Liver (tissue), 9 donors: ENCODE data around the gene RCOR1. TPM values are rescaled to one million over a fixed set of nuclear protein-coding genes. Genes with fewer than 3 reads are reported as not detected.

ENCODE experiments used
- DNase-seq: peaks from one replicate; pipeline ENCODE4 v3.0.0-alpha.2; 2017; ENCODE audit warnings: low spot score
- H3K27ac ChIP-seq, 2 donors: one replicate each; pipeline ENCODE4 v1.7.0; 2013; ENCODE audit warnings: inconsistent platforms in 2 of 2, low read length in 2 of 2, control low read depth in 1 of 2, low read depth in 1 of 2, mild to moderate bottlenecking in 1 of 2
- H3K27me3 ChIP-seq, 4 donors: one replicate each; pipeline versions ENCODE4 v1.6.1 to v1.7.0; 2013; ENCODE audit warnings: low read length in 3 of 4, inconsistent platforms in 1 of 4, mild to moderate bottlenecking in 1 of 4, moderate library complexity in 1 of 4; ENCODE audit not compliant: control insufficient read depth in 4 of 4, insufficient read depth in 4 of 4
- H3K36me3 ChIP-seq, 4 donors: one replicate each; pipeline versions ENCODE4 v1.6.1 to v1.7.0; 2013; ENCODE audit warnings: low read length in 3 of 4, mild to moderate bottlenecking in 3 of 4, low read depth in 1 of 4, moderate library complexity in 1 of 4; ENCODE audit not compliant: control insufficient read depth in 4 of 4, insufficient read depth in 3 of 4
- H3K4me1 ChIP-seq, 4 donors: one replicate each; pipeline versions ENCODE4 v1.6.1 to v1.7.0; 2013; ENCODE audit warnings: low read length in 3 of 4, mild to moderate bottlenecking in 3 of 4, moderate library complexity in 1 of 4; ENCODE audit not compliant: control insufficient read depth in 4 of 4, insufficient read depth in 4 of 4
- H3K4me3 ChIP-seq, 3 donors: one replicate each; pipeline versions ENCODE4 v1.6.1 to v1.7.0; 2013; ENCODE audit warnings: low read length in 3 of 3, control low read depth in 1 of 3, low read depth in 1 of 3, mild to moderate bottlenecking in 1 of 3
- H3K9ac ChIP-seq, 2 donors: one replicate each; pipeline ENCODE4 v1.7.0; 2013; ENCODE audit warnings: low read length in 2 of 2, mild to moderate bottlenecking in 2 of 2, moderate library complexity in 2 of 2, control low read depth in 1 of 2, low read depth in 1 of 2
- H3K9me3 ChIP-seq, 4 donors: one replicate each; pipeline versions ENCODE4 v1.6.1 to v1.7.0; 2013; ENCODE audit warnings: low read length in 3 of 4; ENCODE audit not compliant: control insufficient read depth in 4 of 4
- CTCF ChIP-seq: fragments of 150-350 bp; IDR thresholded peaks from 2 replicates; pipeline ENCODE4 v1.5.1; 2017; ENCODE audit warnings: improper control_type of control experiment, low read depth, low read length; ENCODE audit not compliant: missing input control
- FOXA1 ChIP-seq: IDR thresholded peaks from 2 replicates; pipeline ENCODE4 v1.6.1; 2016; ENCODE audit warnings: antibody characterized with exemption
- FOXA2 ChIP-seq: IDR thresholded peaks from 2 replicates; pipeline ENCODE4 v1.6.1; 2016; ENCODE audit warnings: antibody characterized with exemption
- GABPA ChIP-seq, 2 donors: IDR thresholded peaks in 1 of 2; conservative IDR thresholded peaks in 1 of 2; 2 replicates each; pipeline ENCODE4 v1.6.1; 2016; ENCODE audit warnings: antibody characterized with exemption in 2 of 2, mild to moderate bottlenecking in 1 of 2, moderate library complexity in 1 of 2
- HNF4A ChIP-seq, 2 donors: conservative IDR thresholded peaks; 2 replicates each; pipeline ENCODE4 v1.6.1; 2016; ENCODE audit warnings: antibody characterized with exemption in 2 of 2, mild to moderate bottlenecking in 2 of 2
- HNF4G ChIP-seq: IDR thresholded peaks from 2 replicates; pipeline ENCODE4 v1.6.1; 2016; ENCODE audit warnings: antibody characterized with exemption
- JUND ChIP-seq, 2 donors: IDR thresholded peaks; 2 replicates each; pipeline ENCODE4 v1.6.1; 2016; ENCODE audit warnings: antibody characterized with exemption in 2 of 2
- RAD21 ChIP-seq, 2 donors: IDR thresholded peaks; 2 replicates each; pipeline ENCODE4 v1.6.1; 2016; ENCODE audit warnings: antibody characterized with exemption in 2 of 2, mild to moderate bottlenecking in 2 of 2
- RXRA ChIP-seq, 2 donors: IDR thresholded peaks; 2 replicates each; pipeline ENCODE4 v1.6.1; 2017 to 2018; ENCODE audit warnings: antibody characterized with exemption in 2 of 2, mild to moderate bottlenecking in 1 of 2
- SP1 ChIP-seq: IDR thresholded peaks from 2 replicates; pipeline ENCODE4 v1.6.1; 2018; ENCODE audit warnings: antibody characterized with exemption, mild to moderate bottlenecking
- WGBS: extraction: QIAGEN DNeasy Blood & Tissue Kit; methylation state at CpG from one replicate; pipeline ENCODE4 v1.1.7; 2013; 5-methylcytosine and 5-hydroxymethylcytosine counted together
- polyA plus RNA-seq, 2 donors: library from polyadenylated mRNA; stranded (reverse) in 1 of 2; unstranded in 1 of 2; fragments of 200-250 nt in 1 of 2; fragments of >200 nt in 1 of 2; fragmentation: Nextera tagmentation in 1 of 2; extraction: Ambion mirVana in 1 of 2; gene quantifications; one replicate each; pipeline versions ENCODE4 v1.2.1 to v1.2.3, GENCODE V29; 2013 to 2015
- total RNA-seq, 2 donors: library from RNA; depleted of rRNA; stranded (reverse); fragments of >200 nt; gene quantifications; one replicate each; pipeline ENCODE4 v1.2.3, GENCODE V29; 2014
- TF ChIP-seq, protein P1 (sequence below): IDR thresholded peaks from 2 replicates; pipeline ENCODE4 v1.6.1; 2016; ENCODE audit warnings: antibody characterized with exemption
- TF ChIP-seq, protein P2 (sequence below): IDR thresholded peaks from 2 replicates; pipeline ENCODE4 v1.6.1; 2016; ENCODE audit warnings: antibody characterized with exemption
- TF ChIP-seq, protein P3 (sequence below): IDR thresholded peaks from 2 replicates; pipeline ENCODE4 v1.6.1; 2016; ENCODE audit warnings: antibody characterized with exemption, mild to moderate bottlenecking
- donor health status: healthy.
- donor health status: healthy.
- donor health status: healthy.
- donor health status: healthy.
- donor health status: healthy.

The RCOR1 gene
- total and polyA plus RNA-seq, 4 donors, result 4.2 to 17.0 (median 5.7) TPM

- 81% methylated on average over 3 of the region's 3 CpGs for WGBS
- Histone ChIP-seq H3K36me3 (no peaks in the 10 kb centered on the region), H3K4me1 (peaks cover 3 to 24% (median 11%) of the 10 kb centered on the region in 4 donors), H3K9me3 (no peaks in the 10 kb centered on the region), H3K27ac (no peak overlapping the region), H3K9ac (no peak overlapping the region), H3K27me3 (no peaks in the 10 kb centered on the region), H3K4me3 (no peak overlapping the region)
- TF ChIP-seq HNF4A (conservative IDR thresholded peaks at IDR 0.05) (no peak), JUND (IDR thresholded peaks at IDR 0.05) (no peak), GABPA (IDR thresholded peaks at IDR 0.05 in 1 of 2, conservative IDR thresholded peaks at IDR 0.05 in 1 of 2) (no peak), RAD21 (IDR thresholded peaks at IDR 0.05) (no peak), CTCF (no peak), SP1 (no peak), HNF4G (no peak), RXRA (IDR thresholded peaks at IDR 0.05) (no peak), FOXA1 (no peak), FOXA2 (no peak)
- TF ChIP-seq, protein P1, sequence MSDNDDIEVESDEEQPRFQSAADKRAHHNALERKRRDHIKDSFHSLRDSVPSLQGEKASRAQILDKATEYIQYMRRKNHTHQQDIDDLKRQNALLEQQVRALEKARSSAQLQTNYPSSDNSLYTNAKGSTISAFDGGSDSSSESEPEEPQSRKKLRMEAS, result no peak
- TF ChIP-seq, protein P2, sequence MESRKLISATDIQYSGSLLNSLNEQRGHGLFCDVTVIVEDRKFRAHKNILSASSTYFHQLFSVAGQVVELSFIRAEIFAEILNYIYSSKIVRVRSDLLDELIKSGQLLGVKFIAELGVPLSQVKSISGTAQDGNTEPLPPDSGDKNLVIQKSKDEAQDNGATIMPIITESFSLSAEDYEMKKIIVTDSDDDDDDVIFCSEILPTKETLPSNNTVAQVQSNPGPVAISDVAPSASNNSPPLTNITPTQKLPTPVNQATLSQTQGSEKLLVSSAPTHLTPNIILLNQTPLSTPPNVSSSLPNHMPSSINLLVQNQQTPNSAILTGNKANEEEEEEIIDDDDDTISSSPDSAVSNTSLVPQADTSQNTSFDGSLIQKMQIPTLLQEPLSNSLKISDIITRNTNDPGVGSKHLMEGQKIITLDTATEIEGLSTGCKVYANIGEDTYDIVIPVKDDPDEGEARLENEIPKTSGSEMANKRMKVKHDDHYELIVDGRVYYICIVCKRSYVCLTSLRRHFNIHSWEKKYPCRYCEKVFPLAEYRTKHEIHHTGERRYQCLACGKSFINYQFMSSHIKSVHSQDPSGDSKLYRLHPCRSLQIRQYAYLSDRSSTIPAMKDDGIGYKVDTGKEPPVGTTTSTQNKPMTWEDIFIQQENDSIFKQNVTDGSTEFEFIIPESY, result no peak
- TF ChIP-seq, protein P3, sequence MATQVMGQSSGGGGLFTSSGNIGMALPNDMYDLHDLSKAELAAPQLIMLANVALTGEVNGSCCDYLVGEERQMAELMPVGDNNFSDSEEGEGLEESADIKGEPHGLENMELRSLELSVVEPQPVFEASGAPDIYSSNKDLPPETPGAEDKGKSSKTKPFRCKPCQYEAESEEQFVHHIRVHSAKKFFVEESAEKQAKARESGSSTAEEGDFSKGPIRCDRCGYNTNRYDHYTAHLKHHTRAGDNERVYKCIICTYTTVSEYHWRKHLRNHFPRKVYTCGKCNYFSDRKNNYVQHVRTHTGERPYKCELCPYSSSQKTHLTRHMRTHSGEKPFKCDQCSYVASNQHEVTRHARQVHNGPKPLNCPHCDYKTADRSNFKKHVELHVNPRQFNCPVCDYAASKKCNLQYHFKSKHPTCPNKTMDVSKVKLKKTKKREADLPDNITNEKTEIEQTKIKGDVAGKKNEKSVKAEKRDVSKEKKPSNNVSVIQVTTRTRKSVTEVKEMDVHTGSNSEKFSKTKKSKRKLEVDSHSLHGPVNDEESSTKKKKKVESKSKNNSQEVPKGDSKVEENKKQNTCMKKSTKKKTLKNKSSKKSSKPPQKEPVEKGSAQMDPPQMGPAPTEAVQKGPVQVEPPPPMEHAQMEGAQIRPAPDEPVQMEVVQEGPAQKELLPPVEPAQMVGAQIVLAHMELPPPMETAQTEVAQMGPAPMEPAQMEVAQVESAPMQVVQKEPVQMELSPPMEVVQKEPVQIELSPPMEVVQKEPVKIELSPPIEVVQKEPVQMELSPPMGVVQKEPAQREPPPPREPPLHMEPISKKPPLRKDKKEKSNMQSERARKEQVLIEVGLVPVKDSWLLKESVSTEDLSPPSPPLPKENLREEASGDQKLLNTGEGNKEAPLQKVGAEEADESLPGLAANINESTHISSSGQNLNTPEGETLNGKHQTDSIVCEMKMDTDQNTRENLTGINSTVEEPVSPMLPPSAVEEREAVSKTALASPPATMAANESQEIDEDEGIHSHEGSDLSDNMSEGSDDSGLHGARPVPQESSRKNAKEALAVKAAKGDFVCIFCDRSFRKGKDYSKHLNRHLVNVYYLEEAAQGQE, result no peak
- no peak for DNase-seq
These were observed 95.8 kb downstream of the RCOR1 start for GRCh38 chr14:102688290-102688689.

GRCh38 chr14:102690509-102691286 is 98.2 kb downstream of the RCOR1 start:
- no peak for DNase-seq
- H3K9ac ChIP-seq, result no peak overlapping the region
- TF ChIP-seq FOXA2, result peak; percentile 76
- no peak for TF ChIP-seq GABPA (IDR thresholded peaks at IDR 0.05 in 1 of 2, conservative IDR thresholded peaks at IDR 0.05 in 1 of 2)
- TF ChIP-seq, protein P1, result no peak
- TF ChIP-seq, protein P3, result no peak
- peak; percentile 11 to 26 for TF ChIP-seq HNF4A (conservative IDR thresholded peaks at IDR 0.05)
- no peak for TF ChIP-seq RXRA (IDR thresholded peaks at IDR 0.05)
- H3K4me3 ChIP-seq, result no peak overlapping the region
- H3K4me1 ChIP-seq, result peaks cover 0 to 9% (median 3%) of the 10 kb centered on the region in 4 donors
- no peaks in the 10 kb centered on the region for H3K27me3 ChIP-seq
- no peaks in the 10 kb centered on the region for H3K9me3 ChIP-seq
- 66% methylated on average over 11 of the region's 11 CpGs for WGBS
- H3K27ac ChIP-seq, result no peak overlapping the region
- H3K36me3 ChIP-seq, result no peaks in the 10 kb centered on the region
